Hematopoietic multipotent progenitor cell treated with erythropoietin and hydrocortisone succinate and interleukin-3 and kit ligand, for 4 days (in vitro differentiated cells): ENCODE data around the gene TIAM1.
A peak's percentile ranks its signal among the peaks of the same experiment; 100 is the strongest.
"Not testable (repeated sequence)": the region's sequence is repeated elsewhere in the genome, so short reads cannot be mapped to it uniquely, and the experiment has no call there.

Experiments used
- DNase-seq: peaks from one replicate; pipeline ENCODE4 v3.0.0-alpha.2; 2015

Gene TIAM1

DNA sequence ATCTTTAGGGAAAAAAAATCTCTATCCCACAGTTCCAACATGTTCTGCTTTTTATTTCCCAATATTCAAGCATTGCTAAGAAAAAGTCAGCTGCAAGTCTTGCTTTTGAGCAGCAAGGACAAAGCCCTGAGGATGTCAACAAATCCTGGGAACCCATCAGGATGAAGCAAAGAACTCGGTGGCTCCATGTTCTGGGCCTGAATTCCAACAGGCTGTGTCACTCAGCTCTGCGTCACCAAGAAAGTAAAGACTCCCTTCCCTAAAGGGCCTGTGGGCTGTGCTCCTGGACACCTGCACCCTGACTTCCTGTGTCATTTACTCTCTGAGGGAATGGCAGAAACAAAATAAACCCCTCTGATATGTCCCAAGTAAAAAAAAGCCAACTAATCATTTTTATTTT lies 95.5 kb downstream of the TIAM1 start:
- no peak for DNase-seq

- no peak for DNase-seq
Measured at GRCh38 chr21:31243611-31244010, 100.5 kb downstream of the TIAM1 start.

GRCh38 chr21:31236528-31236927 lies 107.5 kb downstream of the TIAM1 start:
- no peak for DNase-seq

DNA sequence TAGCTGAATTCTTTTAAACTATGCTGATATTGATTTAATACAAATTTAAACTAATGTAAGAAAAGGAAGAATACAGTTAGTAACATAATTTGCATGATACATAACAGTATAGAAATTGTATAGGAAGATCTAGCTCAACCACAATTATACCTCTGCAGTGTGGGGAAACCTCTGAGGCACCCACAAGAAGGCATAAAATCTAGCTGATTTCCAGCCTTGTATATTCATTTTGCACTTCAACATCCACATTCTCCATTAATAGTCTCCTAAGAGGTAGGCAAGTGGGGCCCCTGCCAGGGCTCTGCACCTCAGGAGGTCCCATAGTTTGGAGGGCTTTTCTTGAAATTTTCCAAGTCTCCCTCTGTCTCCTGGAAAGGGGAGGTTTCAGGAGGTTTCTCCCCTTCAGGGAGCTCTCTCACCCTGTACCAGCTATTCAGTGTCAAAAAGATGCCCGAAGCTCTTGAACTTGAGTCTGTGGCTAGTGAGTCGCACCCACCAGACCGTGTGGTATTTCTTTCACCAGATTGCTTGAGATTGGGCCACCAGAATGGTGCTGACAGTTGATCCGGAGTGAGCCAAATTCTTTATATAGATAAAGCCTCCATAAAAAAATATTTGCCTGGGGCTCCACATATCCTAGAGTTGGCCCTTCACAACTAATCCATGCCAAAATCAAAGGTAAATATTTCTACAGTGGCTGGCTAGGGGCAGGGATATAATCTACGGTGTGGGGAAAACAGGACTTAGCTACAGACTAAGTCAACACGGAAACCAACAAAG lies 108.2 kb downstream of the TIAM1 start:
- no peak for DNase-seq

GRCh38 chr21:31234936-31235335 lies 109.1 kb downstream of the TIAM1 start:
- no peak for DNase-seq

- DNase-seq: no peak
Measured at GRCh38 chr21:31233711-31234110, 110.3 kb downstream of the TIAM1 start.

DNA sequence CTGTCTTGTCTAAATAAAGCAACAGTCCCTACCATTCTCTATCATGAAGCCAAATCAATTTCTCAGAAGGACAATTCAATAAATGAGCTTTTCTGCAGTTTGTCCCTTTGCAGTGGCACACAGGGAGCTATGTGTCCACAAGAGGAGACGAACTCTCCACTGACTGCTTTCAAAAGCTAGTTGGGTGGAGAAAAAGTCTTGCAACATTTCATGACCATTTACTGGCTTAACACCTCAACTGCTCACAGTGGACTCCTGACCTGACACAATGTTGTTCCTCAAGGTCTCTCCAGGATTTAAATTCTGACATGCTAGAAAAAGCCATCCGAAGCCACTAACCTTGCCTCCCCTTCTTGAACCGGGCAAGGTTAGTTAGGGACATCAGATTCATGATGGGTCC lies 111.7 kb downstream of the TIAM1 start:
- DNase-seq: no peak

DNA sequence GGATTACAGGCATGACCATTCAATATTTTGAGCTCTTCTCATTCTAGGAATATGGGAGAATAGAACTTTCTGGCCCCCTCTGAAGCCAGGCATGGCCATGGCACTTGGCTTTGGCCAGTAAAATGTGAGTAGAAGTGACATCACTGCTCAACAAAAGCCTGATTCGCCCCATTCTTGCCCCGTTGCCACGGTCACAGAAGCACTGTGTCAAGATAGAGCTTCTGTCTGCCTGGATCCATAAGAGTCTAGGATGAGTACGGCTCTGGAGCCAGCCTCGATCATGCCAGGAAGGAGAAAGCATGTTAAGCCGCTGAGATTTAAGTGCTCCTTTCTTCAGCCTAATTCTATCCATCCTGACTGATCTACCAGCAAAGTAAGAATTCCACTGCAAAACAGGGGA lies 113.1 kb downstream of the TIAM1 start:
- DNase-seq: no peak

DNA sequence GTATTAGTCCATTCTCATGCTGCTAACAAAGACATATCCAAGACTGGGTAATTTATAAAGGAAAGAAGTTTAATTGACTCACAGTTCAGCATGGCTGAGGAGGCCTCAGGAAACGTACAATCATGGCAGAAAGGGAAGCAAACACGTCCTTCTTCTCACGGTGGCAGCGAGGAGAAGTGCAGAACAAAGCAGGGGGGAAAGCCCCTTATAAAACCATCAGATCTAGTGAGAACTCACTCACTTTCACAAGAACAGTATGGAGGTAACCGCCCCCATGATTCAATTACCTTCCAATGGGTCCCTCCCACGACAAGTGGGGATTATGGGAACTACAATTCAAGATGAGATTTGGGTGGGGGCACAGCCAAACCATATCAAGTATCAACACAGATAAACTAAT lies 115.3 kb downstream of the TIAM1 start:
- DNase-seq: not testable (repeated sequence)

- no peak for DNase-seq
Measured at GRCh38 chr21:31225713-31226112, 118.3 kb downstream of the TIAM1 start.

DNA sequence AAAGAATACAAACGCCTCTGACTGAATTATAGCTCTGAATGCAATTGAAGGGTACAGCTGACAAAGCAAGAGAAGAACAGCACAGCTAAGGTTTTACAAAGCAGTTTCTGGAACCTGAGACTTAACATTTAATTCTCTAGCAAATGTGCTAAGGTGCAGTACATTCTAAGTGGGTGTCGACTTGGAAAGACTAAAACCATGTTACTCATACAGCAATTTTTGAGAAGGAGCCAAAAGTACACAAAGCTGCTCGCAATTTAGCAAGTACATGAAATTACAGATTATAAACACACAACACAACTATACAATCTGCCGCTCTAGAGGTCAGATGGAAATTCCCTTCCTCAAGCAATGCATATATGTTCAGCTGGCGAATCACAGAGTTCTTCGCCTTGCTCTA lies 121.9 kb downstream of the TIAM1 start:
- no peak for DNase-seq

GRCh38 chr21:31221043-31221442 lies 123.0 kb downstream of the TIAM1 start:
- DNase-seq: peak; percentile 9

DNA sequence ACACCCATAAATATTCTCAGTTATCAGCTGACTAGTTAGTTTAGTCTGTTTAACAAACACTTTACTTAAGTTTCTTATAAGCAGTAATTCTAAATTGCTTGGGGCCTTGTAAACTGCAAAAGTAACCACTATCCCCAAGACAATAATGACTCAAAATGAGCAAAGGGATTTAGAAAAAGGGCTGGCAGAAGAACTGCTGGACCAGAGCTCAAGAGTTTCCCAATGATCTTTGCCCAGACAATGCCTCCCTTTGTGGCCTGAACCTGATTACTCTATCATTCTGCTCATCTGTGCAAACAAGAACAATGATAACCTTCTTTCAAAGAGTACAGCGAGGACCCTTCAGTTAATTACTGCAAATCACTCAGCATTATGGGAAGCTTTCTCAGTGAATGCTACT lies 123.5 kb downstream of the TIAM1 start:
- no peak for DNase-seq

DNA sequence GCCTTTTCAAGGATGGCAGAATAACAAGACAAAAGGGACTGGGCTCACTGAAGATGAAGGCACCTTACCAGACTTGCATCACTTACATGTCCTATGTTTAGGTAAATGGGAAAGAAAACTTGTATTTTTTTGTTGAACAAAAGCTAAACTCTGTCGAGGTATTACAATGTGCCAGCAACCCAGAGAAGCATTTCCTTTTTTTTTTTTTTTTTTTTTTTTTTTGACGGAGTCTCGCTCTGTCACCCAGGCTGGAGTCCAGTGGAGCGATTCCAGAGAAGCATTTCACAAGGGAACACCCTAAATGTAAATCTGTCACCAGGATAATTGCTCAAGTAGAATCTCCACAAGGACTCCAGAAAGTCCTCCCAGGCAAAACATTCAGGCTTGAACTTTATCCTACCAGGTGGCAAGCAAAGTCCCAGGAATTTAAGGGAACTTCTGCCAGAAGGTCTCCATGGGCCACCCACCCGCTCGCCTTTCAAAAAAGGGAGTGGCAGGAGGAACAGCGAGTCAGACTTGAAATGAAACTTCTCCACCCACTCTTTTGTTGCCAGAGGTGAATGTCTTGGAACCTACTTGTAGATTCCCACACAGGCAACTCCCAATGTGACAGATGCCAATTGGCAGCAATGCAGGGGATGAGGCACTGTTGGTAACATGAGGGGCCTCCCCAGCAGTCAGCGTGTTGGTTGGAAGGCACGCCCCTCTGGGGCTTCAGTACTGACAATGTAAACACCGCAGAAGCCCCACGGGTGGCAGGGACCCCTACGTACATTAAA lies 125.0 kb downstream of the TIAM1 start:
- no peak for DNase-seq

DNA sequence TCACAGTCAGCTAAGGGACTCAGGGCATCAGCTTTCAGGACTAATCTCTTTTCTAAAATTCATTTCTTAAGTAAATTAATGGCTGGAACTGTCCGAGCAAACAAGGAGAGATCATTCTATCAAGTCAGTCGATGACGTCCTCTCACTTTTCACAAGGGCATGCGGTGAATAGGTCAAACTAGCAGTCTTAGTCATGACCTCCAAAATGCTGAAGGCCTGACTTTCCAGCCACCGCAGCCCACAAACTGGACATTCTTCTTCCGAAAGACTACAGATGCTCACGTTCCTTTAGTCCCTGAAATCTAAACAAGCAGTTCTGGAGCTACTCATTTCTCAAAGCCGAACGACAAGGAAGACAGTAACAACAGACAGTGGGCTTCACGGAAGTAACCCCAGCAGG lies 127.9 kb downstream of the TIAM1 start:
- DNase-seq: no peak

- DNase-seq: peak; percentile 24
Measured at GRCh38 chr21:31213787-31214186, 130.3 kb downstream of the TIAM1 start.

DNA sequence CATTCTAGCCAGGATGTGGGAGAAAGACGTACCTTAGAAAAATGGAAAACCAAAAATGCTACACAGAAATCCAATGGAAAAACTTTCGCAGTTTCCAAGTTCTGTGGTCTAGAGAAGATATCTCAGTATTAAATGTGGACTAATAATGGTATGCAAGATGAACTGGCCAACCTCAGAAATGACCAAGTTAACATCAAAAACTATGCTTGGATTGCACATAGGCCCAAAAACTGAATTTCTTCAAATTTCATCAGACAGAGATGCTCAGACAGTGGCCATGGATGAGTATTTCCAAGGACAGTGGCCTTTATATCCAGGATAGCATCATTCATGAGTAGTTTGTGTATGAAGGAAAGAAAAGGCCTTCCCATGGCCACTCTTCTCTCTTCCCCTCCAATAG lies 132.2 kb downstream of the TIAM1 start:
- no peak for DNase-seq

- no peak for DNase-seq
Measured at GRCh38 chr21:31205412-31205811, 138.6 kb downstream of the TIAM1 start.

GRCh38 chr21:31204801-31205200 lies 139.3 kb downstream of the TIAM1 start:
- DNase-seq: no peak

DNA sequence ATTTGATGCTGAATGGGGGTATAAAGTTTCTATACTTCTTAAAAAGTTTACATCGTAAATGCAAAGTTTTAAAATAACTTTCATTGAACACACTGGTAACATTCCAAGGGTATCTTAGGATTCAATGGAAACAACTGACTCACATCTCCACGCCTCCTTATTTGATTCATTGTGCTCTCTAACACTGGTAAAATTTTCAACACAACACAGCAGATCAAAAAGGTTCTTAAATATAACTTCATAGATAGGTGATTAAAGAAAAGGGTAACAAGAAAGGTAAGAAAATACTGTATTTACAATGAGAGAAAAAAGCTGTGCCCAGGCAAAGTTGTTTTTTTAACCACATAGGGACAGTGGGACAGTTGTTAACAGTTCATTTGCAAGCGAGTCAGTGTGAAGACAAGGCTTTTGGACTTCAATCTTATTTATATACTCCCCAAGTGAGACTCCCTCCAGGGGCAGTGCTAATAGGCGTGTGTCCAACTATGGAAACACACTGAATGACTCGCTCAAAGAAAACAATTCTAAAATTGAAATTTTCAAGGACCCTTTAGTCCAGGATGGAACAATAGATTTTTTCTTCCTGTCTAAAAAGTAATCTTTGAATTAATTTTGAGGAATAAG lies 140.5 kb downstream of the TIAM1 start:
- no peak for DNase-seq

- peak; percentile 78 for DNase-seq
Measured at GRCh38 chr21:31201548-31201947, 142.5 kb downstream of the TIAM1 start.

GRCh38 chr21:31201144-31201543 lies 142.9 kb downstream of the TIAM1 start:
- DNase-seq: peak; percentile 65

DNA sequence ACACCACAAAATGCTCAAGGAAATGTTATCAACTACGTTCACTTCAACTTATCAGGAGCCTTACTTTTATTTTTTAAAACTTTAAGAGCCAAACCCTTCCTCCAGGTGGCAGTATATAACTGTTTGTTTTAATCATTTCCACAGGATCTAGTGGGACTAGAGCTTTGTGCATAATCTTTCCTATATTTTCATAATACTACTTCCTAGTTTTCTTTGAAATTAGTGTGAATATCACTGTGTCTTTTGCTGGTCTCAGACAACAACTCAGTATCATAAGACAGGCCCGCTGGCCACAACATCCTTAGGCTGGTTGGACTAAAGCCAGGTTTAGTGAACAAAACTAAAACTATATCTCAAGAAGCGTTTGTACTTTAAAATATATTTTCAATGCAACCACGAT lies 145.5 kb downstream of the TIAM1 start:
- peak; percentile 82 for DNase-seq

GRCh38 chr21:31196724-31197123 lies 147.3 kb downstream of the TIAM1 start:
- no peak for DNase-seq
